ENCODE results near the gene CAPN14.

CAPN14 gene

GRCh38 chr2:31226266-31226665 lies 9.0 kb upstream of the CAPN14 start:
- DNase-seq (ENCODE audit: low read depth), result no peak

- no peak for DNase-seq (ENCODE audit: low read depth)
Observed at GRCh38 chr2:31223749-31224148, 6.4 kb upstream of the CAPN14 start.

GRCh38 chr2:31223026-31223425 lies 5.7 kb upstream of the CAPN14 start:
- no peak for DNase-seq (ENCODE audit: low read depth)

- DNase-seq (ENCODE audit: low read depth), result no peak
Observed at GRCh38 chr2:31222071-31222470, 4.8 kb upstream of the CAPN14 start.

GRCh38 chr2:31221544-31221943 lies 4.2 kb upstream of the CAPN14 start:
- no peak for DNase-seq (ENCODE audit: low read depth)

- no peak for DNase-seq (ENCODE audit: low read depth)
Observed at GRCh38 chr2:31219131-31219969, 2.0 kb upstream of the CAPN14 start.

GRCh38 chr2:31216734-31217133 lies 581 bp downstream of the CAPN14 start:
- no peak for DNase-seq (ENCODE audit: low read depth)

- DNase-seq (ENCODE audit: low read depth), result no peak
Observed at GRCh38 chr2:31214444-31214915, 2.8 kb downstream of the CAPN14 start.

- DNase-seq (ENCODE audit: low read depth), result no peak
Observed at GRCh38 chr2:31213601-31214443, 3.5 kb downstream of the CAPN14 start.

GRCh38 chr2:31212659-31213600 lies 4.4 kb downstream of the CAPN14 start:
- DNase-seq (ENCODE audit: low read depth), result no peak

- no peak for DNase-seq (ENCODE audit: low read depth)
Observed at GRCh38 chr2:31208240-31208639, 9.1 kb downstream of the CAPN14 start.

- no peak for DNase-seq (ENCODE audit: low read depth)
Observed at GRCh38 chr2:31207790-31208189, 9.5 kb downstream of the CAPN14 start.

GRCh38 chr2:31205613-31206012 lies 11.7 kb downstream of the CAPN14 start:
- no peak for DNase-seq (ENCODE audit: low read depth)

- no peak for DNase-seq (ENCODE audit: low read depth)
Observed at GRCh38 chr2:31205186-31205585, 12.1 kb downstream of the CAPN14 start.

GRCh38 chr2:31204783-31205182 lies 12.5 kb downstream of the CAPN14 start:
- DNase-seq (ENCODE audit: low read depth), result no peak

- DNase-seq (ENCODE audit: low read depth), result no peak
Observed at GRCh38 chr2:31203916-31204315, 13.4 kb downstream of the CAPN14 start.

- DNase-seq (ENCODE audit: low read depth), result no peak
Observed at GRCh38 chr2:31202833-31203232, 14.5 kb downstream of the CAPN14 start.

GRCh38 chr2:31202041-31202440 lies 15.3 kb downstream of the CAPN14 start:
- DNase-seq (ENCODE audit: low read depth), result no peak

GRCh38 chr2:31200972-31201371 lies 16.3 kb downstream of the CAPN14 start:
- no peak for DNase-seq (ENCODE audit: low read depth)

- no peak for DNase-seq (ENCODE audit: low read depth)
Observed at GRCh38 chr2:31199206-31199605, 18.1 kb downstream of the CAPN14 start.

GRCh38 chr2:31197669-31198068 lies 19.6 kb downstream of the CAPN14 start:
- DNase-seq (ENCODE audit: low read depth), result no peak

- no peak for DNase-seq (ENCODE audit: low read depth)
Observed at GRCh38 chr2:31197166-31197565, 20.1 kb downstream of the CAPN14 start.

Measured in HS-5 (cell line).